DOHH2 (cell line): ENCODE data around the gene CXXC5.

Experiments
- H3F3A ChIP-seq: fragments of 200-600 bp; sonication (generic), shearing (Covaris generic); 2 replicates; pipeline ENCODE4 v1.6.0; 2016; ENCODE audit warnings: antibody characterized with exemption, mild to moderate bottlenecking; ENCODE audit not compliant: control insufficient read depth, insufficient read depth
- H3K27ac ChIP-seq: fragments of 200-600 bp; sonication (generic); 2 replicates; pipeline ENCODE4 v1.5.1; 2014; ENCODE audit warnings: low read depth, mild to moderate bottlenecking, low read length, moderate library complexity
- H3K27me3 ChIP-seq: fragments of 200-600 bp; sonication (generic); 2 replicates; pipeline ENCODE4 v1.6.1; 2014; ENCODE audit warnings: mild to moderate bottlenecking, low read length, mixed read lengths; ENCODE audit not compliant: control insufficient read depth
- H3K36me3 ChIP-seq: fragments of 200-600 bp; sonication (generic); 2 replicates; pipeline ENCODE4 v1.6.1; 2014; ENCODE audit warnings: mild to moderate bottlenecking, low read length, moderate library complexity, mixed read lengths; ENCODE audit not compliant: control insufficient read depth
- H3K4me1 ChIP-seq: fragments of 200-600 bp; sonication (generic); 2 replicates; pipeline ENCODE4 v1.6.1; 2014; ENCODE audit warnings: mild to moderate bottlenecking, low read length, mixed read lengths; ENCODE audit not compliant: control insufficient read depth
- H3K4me2 ChIP-seq: fragments of 200-600 bp; sonication (generic); 2 replicates; pipeline ENCODE4 v1.6.0; 2014; ENCODE audit warnings: mild to moderate bottlenecking, low read length, moderate library complexity
- H3K4me3 ChIP-seq: fragments of 200-600 bp; sonication (generic); 2 replicates; pipeline ENCODE4 v1.5.1; 2014; ENCODE audit warnings: mild to moderate bottlenecking, low read length, mixed read lengths
- H3K79me2 ChIP-seq: fragments of 200-600 bp; sonication (generic); 2 replicates; pipeline ENCODE4 v1.6.1; 2014; ENCODE audit warnings: mild to moderate bottlenecking, low read length, mixed read lengths; ENCODE audit not compliant: control insufficient read depth
- H3K9me2 ChIP-seq: fragments of 200-600 bp; sonication (generic); replicated peaks from 2 replicates; pipeline ENCODE4 v1.6.1; 2014; ENCODE audit warnings: mild to moderate bottlenecking, low read length, mixed read lengths; ENCODE audit not compliant: control insufficient read depth
- H3K9me3 ChIP-seq: fragments of 200-600 bp; sonication (generic); 2 replicates; pipeline ENCODE4 v1.6.1; 2014; ENCODE audit warnings: antibody characterized with exemption, low read length, mixed read lengths; ENCODE audit not compliant: control insufficient read depth, insufficient read depth
- H4K20me1 ChIP-seq: fragments of 200-600 bp; sonication (generic); 2 replicates; pipeline ENCODE4 v1.6.0; 2014; ENCODE audit warnings: low read depth, mild to moderate bottlenecking, antibody characterized with exemption, low read length, moderate library complexity; ENCODE audit not compliant: control insufficient read depth, insufficient read depth
- CTCF ChIP-seq: fragments of 200-600 bp; sonication (generic); IDR thresholded peaks from one replicate; pipeline ENCODE4 v1.5.1; 2014; ENCODE audit warnings: antibody characterized with exemption, mild to moderate bottlenecking, low read depth, low read length; ENCODE audit not compliant: poor library complexity, severe bottlenecking
- EZH2phosphoT487 ChIP-seq: fragments of 200-600 bp; sonication (generic); IDR thresholded peaks from 2 replicates; pipeline ENCODE4 v1.6.1; 2017; ENCODE audit warnings: borderline replicate concordance, mild to moderate bottlenecking, antibody characterized with exemption, low read length, moderate library complexity, mixed read lengths

CXXC5 gene

DNA sequence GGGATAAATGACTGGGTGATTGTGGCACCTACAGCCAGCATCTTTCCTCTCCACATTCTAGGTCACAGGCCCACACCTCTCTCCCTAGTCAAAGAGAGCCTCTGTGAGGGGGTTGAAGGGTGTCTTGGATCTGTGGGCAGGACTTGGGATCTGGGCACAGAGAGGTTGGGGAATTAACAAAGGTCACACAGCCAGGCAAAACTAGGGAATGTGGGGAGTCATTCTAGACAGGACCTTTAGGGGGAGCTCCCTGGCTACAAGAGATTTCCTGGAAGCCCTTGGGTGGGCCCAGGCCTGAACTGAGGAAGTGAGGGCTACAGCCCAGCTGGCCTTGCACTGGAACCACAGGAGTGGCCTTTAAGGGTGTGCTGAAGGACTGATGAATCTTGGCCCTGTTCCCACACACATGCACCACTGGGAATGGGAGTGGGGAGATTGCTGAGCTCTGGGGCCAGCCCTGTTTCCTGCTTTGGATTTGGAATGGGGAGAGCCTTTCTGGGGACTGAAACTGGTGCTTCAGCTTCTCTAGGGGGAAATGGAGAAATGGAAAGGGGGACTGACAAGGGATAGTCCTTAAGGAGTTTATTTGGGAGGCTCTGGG, 12.4 kb upstream of the CXXC5 start:
- Histone ChIP-seq H4K20me1 (peaks cover 6% of the 10 kb centered on the region; the same call in 1 of the 2 replicates), H3K4me3 (peak overlapping the region; percentile 77), H3K36me3 (no peaks in the 10 kb centered on the region), H3K27me3 (no peaks in the 10 kb centered on the region), H3F3A (peaks cover 42% of the 10 kb centered on the region), H3K4me1 (peaks cover 83% of the 10 kb centered on the region), H3K4me2 (peak overlapping the region; percentile 99), H3K27ac (peak overlapping the region; percentile 96), H3K9me2 (no peaks in the 10 kb centered on the region), H3K9me3 (no peaks in the 10 kb centered on the region), H3K79me2 (peaks cover 7% of the 10 kb centered on the region)
- TF ChIP-seq CTCF (peak; percentile 91), EZH2phosphoT487 (no peak)

DNA sequence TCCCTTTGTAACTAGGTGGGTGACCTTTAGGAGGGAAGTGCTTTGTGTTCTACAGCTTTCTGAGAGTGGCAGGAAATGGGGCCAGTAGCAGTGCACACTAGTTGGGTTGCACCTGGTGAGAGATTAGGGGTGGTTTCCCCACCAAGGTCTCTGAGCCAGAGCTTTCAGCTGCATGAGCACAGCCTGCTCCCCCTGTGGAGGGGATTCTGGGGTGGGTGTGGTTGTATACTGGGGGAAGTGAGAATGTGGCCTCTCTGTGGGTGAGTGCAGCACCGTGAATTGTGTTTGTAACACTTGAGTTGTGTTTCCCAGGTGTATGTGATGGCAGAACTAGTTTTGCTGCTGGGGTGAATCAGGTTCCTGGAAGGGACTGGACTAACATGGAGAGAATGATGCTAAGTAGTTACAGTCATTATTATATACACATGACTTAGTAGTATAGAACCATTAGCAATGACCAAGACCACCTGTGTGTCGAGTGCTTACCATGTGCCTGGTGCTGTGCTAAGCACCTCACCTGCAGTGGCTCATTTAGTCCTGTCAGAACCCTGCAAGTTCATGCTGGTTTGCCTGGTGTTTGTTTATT, 11.8 kb upstream of the CXXC5 start:
- H3K27ac ChIP-seq, result peak overlapping the region; percentile 96
- no peaks in the 10 kb centered on the region for H3K36me3 ChIP-seq
- peaks cover 41% of the 10 kb centered on the region for H3F3A ChIP-seq
- peak overlapping the region; percentile 99 for H3K4me2 ChIP-seq
- H3K79me2 ChIP-seq, result peaks cover 7% of the 10 kb centered on the region
- H3K4me1 ChIP-seq, result peaks cover 83% of the 10 kb centered on the region
- no peaks in the 10 kb centered on the region for H3K27me3 ChIP-seq
- H3K9me2 ChIP-seq, result no peaks in the 10 kb centered on the region
- H3K9me3 ChIP-seq, result no peaks in the 10 kb centered on the region
- H4K20me1 ChIP-seq, result peaks cover 6% of the 10 kb centered on the region; the same call in 1 of the 2 replicates
- TF ChIP-seq CTCF, result no peak
- TF ChIP-seq EZH2phosphoT487, result no peak
- peak overlapping the region; percentile 77 for H3K4me3 ChIP-seq

GRCh38 chr5:139636975-139637408, 11.2 kb upstream of the CXXC5 start:
- Histone ChIP-seq H3K4me3 (peak overlapping the region; percentile 77), H3K4me1 (peaks cover 88% of the 10 kb centered on the region), H3K9me2 (no peaks in the 10 kb centered on the region)

More at GRCh38 chr5:139636975-139637408, 11.2 kb upstream of the CXXC5 start:
- peak overlapping the region; percentile 99 for H3K4me2 ChIP-seq
- peaks cover 36% of the 10 kb centered on the region for H3F3A ChIP-seq
- no peaks in the 10 kb centered on the region for H3K27me3 ChIP-seq
- H3K9me3 ChIP-seq, result no peaks in the 10 kb centered on the region
- H4K20me1 ChIP-seq, result peaks cover 6% of the 10 kb centered on the region; the same call in 1 of the 2 replicates
- H3K79me2 ChIP-seq, result peaks cover 7% of the 10 kb centered on the region
- TF ChIP-seq EZH2phosphoT487, result no peak
- TF ChIP-seq CTCF, result no peak
- peak overlapping the region; percentile 96 for H3K27ac ChIP-seq
- H3K36me3 ChIP-seq, result no peaks in the 10 kb centered on the region
